22Rv1 (cell line): ENCODE results near the gene MED27.

ENCODE experiments used
- ZFX ChIP-seq: fragments of 450-650 bp; IDR thresholded peaks from 2 replicates; pipeline ENCODE4 v1.6.1; 2017; ENCODE audit warnings: antibody characterized with exemption, borderline replicate concordance
- TF ChIP-seq, protein P1 (sequence below): fragments of 450-650 bp; IDR thresholded peaks from 2 replicates; pipeline ENCODE4 v1.5.1; 2017; ENCODE audit warnings: mild to moderate bottlenecking

DNA sequence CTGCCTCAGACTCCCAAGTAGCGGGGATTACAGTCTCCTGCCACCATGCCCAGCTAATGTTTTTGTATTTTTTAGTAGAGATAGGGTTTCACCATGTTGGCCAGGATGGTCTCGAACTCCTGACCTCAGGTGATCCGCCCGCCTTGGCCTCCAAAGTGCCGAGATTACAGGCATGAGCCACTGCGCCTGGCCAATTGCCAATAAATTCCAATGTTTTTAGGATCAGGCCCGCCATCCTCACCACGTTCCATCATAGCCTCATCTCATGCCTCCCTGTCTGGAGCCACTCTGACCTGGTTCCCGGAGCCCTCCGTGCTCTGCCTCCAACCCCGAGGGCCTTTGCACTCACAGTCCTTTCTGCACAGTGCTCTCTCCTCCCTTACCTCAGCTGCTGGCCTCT lies 268.3 kb downstream of the MED27 start:
- TF ChIP-seq, protein P1, sequence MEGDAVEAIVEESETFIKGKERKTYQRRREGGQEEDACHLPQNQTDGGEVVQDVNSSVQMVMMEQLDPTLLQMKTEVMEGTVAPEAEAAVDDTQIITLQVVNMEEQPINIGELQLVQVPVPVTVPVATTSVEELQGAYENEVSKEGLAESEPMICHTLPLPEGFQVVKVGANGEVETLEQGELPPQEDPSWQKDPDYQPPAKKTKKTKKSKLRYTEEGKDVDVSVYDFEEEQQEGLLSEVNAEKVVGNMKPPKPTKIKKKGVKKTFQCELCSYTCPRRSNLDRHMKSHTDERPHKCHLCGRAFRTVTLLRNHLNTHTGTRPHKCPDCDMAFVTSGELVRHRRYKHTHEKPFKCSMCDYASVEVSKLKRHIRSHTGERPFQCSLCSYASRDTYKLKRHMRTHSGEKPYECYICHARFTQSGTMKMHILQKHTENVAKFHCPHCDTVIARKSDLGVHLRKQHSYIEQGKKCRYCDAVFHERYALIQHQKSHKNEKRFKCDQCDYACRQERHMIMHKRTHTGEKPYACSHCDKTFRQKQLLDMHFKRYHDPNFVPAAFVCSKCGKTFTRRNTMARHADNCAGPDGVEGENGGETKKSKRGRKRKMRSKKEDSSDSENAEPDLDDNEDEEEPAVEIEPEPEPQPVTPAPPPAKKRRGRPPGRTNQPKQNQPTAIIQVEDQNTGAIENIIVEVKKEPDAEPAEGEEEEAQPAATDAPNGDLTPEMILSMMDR, result no peak
- TF ChIP-seq ZFX, result no peak
